ENCODE data around the gene PGM2L1.
A peak's percentile ranks its signal among the peaks of the same experiment; 100 is the strongest.

DNA sequence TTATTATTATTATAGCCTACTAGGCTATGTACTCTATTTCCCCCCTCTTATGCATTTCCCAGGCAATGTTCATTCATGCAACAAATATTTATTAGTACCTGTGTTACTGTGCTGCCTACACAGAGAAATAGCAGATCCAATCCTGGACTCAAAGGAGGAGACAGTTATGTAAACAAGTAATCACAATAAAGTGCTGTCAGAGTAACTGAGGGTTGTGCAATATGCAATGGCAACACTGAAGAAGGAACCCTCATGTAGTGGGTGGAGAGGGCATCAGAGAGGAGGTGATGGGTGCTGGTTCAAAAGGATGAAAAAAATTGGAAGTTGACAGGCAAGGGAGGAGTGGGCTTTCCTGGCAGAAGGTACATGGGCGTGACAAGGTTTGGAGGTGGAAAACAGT lies 85.9 kb downstream of the PGM2L1 start:
- TF ChIP-seq CTCF (IDR thresholded peaks at IDR 0.05; ENCODE audit: low read depth, low read length, missing input control) = no peak
- no peak for TF ChIP-seq YY1 (IDR thresholded peaks at IDR 0.05)
- no peak for TF ChIP-seq SP1 (IDR thresholded peaks at IDR 0.05)
- no peak for TF ChIP-seq GABPA (IDR thresholded peaks at IDR 0.05 in 1 of 2, conservative IDR thresholded peaks at IDR 0.05 in 1 of 2)
- TF ChIP-seq TAF1 (conservative IDR thresholded peaks at IDR 0.05) = no peak
- no peak for TF ChIP-seq RAD21 (IDR thresholded peaks at IDR 0.05)
- TF ChIP-seq, protein P1, sequence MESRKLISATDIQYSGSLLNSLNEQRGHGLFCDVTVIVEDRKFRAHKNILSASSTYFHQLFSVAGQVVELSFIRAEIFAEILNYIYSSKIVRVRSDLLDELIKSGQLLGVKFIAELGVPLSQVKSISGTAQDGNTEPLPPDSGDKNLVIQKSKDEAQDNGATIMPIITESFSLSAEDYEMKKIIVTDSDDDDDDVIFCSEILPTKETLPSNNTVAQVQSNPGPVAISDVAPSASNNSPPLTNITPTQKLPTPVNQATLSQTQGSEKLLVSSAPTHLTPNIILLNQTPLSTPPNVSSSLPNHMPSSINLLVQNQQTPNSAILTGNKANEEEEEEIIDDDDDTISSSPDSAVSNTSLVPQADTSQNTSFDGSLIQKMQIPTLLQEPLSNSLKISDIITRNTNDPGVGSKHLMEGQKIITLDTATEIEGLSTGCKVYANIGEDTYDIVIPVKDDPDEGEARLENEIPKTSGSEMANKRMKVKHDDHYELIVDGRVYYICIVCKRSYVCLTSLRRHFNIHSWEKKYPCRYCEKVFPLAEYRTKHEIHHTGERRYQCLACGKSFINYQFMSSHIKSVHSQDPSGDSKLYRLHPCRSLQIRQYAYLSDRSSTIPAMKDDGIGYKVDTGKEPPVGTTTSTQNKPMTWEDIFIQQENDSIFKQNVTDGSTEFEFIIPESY (IDR thresholded peaks at IDR 0.05) = no peak
- TF ChIP-seq, protein P2, sequence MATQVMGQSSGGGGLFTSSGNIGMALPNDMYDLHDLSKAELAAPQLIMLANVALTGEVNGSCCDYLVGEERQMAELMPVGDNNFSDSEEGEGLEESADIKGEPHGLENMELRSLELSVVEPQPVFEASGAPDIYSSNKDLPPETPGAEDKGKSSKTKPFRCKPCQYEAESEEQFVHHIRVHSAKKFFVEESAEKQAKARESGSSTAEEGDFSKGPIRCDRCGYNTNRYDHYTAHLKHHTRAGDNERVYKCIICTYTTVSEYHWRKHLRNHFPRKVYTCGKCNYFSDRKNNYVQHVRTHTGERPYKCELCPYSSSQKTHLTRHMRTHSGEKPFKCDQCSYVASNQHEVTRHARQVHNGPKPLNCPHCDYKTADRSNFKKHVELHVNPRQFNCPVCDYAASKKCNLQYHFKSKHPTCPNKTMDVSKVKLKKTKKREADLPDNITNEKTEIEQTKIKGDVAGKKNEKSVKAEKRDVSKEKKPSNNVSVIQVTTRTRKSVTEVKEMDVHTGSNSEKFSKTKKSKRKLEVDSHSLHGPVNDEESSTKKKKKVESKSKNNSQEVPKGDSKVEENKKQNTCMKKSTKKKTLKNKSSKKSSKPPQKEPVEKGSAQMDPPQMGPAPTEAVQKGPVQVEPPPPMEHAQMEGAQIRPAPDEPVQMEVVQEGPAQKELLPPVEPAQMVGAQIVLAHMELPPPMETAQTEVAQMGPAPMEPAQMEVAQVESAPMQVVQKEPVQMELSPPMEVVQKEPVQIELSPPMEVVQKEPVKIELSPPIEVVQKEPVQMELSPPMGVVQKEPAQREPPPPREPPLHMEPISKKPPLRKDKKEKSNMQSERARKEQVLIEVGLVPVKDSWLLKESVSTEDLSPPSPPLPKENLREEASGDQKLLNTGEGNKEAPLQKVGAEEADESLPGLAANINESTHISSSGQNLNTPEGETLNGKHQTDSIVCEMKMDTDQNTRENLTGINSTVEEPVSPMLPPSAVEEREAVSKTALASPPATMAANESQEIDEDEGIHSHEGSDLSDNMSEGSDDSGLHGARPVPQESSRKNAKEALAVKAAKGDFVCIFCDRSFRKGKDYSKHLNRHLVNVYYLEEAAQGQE (IDR thresholded peaks at IDR 0.05) = no peak
- no peak for TF ChIP-seq MAX (IDR thresholded peaks at IDR 0.05)
- TF ChIP-seq JUND (IDR thresholded peaks at IDR 0.05) = no peak
- TF ChIP-seq FOXA1 (IDR thresholded peaks at IDR 0.05) = peak; percentile 24

Measured in liver (tissue), 3 donors.